CD4-positive, alpha-beta T cell treated with Interleukin-2 at 100 ng/mL for 4 hours (primary cell): ENCODE data around the gene KDM1B.

ENCODE experiments used
- DNase-seq: peaks from one replicate; pipeline ENCODE4 v3.0.0-alpha.2; 2020; ENCODE audit warnings: low spot score

The KDM1B gene

GRCh38 chr6:18262702-18263417 is 107.6 kb downstream of the KDM1B start:
- peak; percentile 46 for DNase-seq

DNA sequence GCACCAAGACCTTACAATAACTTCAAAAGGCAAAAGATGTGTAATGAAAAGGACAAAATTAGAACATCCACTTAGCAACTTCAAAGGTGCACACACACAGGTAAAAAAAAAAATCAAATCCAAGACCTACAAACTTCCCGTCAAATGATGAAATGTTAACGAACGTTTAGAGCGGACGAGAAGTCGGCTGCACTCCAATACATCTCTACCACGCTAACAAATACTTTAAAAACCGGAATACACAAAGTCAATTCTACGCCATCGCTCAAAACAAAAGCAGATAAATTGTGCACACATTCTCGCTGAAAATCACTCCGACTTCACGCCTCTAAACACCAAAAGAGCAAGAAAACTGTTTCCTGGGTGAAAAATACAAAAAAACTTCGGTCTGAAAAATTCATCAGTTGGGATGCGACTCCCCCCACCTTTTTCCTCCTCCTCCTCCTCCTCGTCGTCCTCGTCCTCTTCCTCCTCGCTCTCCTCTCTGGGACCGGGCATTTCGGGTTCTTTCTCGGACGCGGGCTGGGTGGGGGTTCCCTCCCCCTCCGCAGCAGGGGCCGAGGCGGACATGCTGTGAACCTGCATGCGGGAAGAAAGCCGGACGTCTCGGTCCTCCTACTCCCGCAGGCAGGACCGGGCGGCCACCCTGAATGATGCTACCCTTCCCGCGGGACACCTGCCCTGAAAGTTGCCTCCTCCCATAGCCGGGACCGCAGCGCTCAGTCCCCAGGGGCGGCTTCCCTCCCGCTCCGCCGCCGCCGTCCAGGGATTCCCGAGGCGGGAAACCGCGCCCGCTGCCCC is 108.4 kb downstream of the KDM1B start:
- DNase-seq, result peak; percentile 26

DNA sequence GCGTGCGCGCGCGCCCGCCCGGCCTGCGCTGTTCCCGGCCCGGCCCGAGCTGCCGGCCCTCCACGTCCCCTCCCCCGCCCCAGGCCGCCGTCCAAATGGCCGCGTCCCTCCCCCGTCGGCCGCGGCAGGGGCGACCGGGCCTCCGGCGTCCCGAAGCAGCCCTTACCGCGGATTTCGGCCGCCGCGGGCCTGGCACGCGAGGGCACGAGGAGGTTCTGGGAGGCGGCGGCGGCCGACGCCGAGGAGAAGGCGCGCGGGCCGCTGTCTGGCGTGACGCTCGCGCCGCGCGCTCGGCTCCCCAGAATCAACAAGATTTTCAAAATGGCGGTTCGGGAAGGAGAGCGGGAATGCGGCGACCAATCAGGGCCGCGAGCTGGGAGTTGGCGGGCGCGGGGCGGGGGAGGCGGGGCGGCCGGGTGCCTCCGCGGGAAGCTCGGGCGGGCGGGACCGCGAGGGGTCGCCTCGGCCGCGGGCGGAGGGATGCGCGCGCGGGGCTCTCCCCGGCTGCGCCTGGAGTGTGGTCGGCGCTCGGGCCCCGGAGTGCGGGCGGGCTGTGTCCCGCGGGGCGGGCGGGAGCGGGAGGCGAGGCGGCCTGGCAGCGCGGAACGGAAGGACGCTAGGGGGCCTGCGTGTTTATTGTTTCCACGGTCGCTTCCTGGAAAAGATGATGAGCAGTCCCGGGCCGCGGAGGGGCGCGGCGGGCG is 109.1 kb downstream of the KDM1B start, which contains the start of gene DEK:
Gene DEK (minus strand): TSS at position 312 of the 704 bp plus-strand sequence. CDS start 543 bp downstream, outside the sequence.
- peak; percentile 89 for DNase-seq

- DNase-seq, result no peak
Measured at GRCh38 chr6:18264923-18265377, 109.7 kb downstream of the KDM1B start.

- no peak for DNase-seq
Measured at GRCh38 chr6:18265787-18266522, 110.7 kb downstream of the KDM1B start.

DNA sequence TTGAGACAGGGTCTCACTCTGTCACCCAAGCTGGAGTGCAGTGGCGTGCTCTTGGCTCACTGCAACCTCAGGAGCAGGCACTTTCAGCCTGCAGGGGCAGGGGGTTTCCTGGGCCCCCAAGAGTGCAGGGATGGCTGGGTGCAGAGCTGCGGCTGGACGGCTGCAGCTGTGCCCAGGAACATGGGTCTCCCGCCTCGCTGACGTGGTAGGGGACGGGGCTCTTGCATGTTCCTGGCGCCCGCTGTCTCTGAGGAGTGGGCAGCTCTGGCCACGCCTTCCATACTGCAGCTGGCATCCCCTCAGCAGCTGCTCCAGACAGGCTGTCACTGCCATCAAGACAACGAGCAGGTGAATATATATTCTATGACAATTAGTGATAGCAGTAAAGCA is 111.3 kb downstream of the KDM1B start:
- DNase-seq, result no peak

DNA sequence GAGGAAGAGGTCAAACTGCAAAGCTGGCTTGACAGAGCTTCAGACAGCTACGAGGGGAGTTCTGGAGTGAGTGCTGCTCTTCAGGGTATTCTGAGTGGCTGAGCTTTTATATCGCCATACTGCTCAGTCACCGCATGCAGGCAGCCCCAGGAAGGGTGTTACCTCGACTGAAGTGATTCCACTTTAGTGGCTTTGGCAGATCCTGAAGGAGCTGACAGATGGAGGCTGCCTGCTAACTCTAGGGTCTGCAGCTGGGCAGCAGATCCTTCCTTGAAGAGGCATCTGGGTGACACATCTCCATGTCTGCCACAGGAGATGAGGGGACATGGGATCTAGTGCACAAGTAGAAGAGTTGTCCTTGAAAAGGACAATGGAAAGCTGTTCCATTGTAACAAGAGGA is 112.8 kb downstream of the KDM1B start:
- no peak for DNase-seq

DNA sequence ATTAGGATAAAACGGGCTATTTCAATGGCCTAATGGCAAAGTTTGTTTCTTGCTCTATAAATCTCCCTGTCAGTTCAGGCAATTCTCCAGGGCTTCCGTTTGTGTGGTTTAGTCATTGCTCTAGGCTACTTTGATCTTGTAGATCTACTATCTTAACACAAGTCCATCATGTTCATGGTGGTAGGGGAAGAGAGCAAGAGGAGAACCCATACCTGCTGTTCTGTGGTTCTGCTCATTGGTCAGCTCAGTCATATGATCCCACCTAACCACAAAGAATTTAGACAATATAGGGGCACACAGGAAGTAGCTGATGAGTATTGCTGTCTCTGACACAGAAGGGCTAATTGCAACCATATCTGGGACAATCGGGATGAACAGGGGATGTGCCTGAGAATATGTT is 114.0 kb downstream of the KDM1B start:
- peak; percentile 16 for DNase-seq

DNA sequence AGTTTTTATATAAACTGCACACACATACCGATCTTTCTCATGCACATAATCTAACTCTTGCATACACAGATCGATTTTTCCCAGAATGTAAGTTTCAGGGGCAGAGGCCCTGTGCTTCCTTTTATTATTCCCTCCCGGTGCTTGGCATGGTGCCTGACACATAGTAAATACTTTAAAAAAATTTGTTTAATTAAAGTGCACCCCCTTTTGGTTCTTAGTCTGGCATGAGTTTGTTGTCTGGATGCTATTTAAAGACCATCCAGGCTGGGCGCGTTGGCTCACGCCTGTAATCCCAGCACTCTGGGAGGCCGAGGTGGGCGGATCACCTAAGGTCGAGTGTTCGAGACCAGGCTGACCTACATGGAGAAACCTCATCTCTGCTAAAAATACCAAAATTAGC is 114.5 kb downstream of the KDM1B start:
- DNase-seq, result no peak

GRCh38 chr6:18270216-18270615 is 115.0 kb downstream of the KDM1B start:
- no peak for DNase-seq
